ENCODE results near the gene MYO1E.
"Not testable (repeated sequence)": the region's sequence is repeated elsewhere in the genome, so short reads cannot be mapped to it uniquely, and the experiment has no call there.

MYO1E gene

DNA sequence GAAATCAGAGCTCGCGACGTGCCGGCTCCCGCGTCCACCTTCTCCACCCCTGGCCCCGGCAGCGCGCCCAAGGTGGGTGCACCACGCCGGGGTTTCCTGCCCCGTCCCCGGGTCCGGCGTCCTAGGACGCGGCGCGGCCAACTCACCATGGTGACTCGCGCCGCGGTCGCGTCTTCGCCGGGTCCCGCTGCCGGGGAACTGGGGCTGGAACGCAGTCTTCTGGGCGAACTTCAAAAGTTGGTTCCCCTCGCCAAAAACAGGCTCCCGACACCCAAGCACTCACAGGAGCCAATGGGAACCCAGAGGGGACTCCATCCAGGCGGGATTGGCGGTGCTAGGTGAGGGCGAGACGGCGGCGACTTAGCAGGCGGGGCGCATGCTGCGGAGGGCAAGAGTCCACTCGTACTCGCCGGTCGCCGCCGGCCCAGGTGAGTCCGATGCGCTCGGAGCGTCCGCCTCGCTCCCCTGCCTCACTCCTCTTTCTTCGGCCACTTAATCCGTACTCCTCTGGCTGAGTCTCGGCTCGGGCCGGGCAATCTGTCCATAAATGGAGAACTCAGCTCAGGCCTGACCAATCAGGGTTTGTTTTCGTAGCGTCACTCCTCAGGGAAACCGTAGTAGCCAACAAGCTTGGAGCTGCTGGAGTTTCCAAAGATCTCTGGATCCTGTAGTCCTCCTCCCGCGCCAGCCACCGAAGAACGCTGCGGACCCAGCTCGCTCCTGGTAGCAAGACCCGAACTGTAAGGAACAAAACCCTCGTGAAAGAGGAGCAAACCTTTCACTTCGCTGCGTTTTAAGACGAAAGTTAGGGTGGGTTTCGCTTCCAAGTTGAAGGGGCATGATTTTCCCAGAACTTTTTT is at the start of gene MYO1E:
Gene MYO1E, minus strand, starts transcription at position 520 of the 860 bp plus-strand sequence. Its CDS starts 371 bp downstream, at position 149.
- DNase-seq: peak; percentile 80

DNA sequence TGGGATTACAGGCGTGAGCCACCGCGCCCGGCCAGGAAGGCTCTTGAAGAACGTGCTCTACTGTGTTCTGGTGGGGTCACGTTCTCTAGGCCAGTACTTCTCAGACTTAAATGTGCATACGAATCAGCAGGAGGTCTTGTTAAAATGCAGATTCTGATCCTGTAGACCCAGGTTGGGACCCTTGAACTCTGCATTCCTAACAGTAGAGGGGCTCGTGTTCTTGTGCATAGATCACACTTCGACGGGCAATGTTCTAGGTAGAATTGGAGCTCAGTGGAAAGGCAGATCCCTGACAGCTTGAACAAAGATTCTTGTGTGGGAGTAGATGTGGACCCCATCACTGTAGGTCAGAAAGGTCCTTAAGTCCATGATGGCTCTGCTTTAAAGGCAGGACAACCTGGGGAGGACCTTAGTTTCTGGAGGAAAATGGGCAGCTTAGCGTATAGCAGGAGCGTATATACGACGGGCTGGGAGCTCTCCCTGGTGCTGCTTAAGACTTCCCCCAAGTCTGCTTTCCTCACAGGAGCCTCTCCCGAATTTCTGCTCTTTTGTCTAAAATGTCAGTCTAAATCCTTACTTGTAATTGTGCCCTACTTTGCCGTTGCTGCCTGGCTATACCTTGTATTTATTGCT is 48.4 kb upstream of the MYO1E start:
- no peak for DNase-seq

DNA sequence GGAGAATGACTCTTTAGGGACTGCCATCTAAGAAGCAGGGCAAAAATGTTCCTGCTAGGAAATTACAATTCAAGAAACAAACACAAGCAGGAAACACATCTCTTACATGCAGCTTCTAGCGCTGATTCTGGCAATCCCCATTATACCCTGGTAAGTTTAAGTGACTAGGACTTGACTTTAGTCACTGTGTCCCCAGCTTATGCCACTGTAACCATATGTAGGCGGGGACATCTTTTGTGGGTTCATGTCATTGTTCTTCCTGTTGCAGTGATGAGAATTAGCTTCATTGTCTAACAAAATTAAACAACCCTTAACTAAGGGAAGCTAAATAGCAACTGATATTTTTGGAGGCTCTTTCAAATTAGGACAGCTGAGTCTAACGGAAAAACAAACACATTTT is 47.4 kb upstream of the MYO1E start:
- no peak for DNase-seq

DNA sequence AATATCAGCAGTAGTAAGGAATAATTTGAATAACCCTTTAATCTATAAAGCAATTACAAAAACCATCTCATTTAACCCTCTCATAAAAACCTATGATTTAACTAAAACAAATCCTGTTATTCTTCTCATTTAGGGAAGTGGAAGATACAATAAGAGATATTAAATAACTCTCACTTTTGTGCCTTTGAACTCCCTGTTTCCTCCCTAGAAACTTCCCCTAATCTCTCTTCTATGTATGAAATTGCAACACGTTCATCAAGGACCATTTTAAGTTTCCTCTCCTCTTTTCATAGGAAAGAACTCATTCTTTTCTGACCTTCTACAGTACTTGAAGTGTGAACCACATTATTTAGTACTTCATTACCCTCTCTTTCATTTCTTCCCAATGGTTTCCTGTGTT is 46.5 kb upstream of the MYO1E start:
- DNase-seq: no peak

DNA sequence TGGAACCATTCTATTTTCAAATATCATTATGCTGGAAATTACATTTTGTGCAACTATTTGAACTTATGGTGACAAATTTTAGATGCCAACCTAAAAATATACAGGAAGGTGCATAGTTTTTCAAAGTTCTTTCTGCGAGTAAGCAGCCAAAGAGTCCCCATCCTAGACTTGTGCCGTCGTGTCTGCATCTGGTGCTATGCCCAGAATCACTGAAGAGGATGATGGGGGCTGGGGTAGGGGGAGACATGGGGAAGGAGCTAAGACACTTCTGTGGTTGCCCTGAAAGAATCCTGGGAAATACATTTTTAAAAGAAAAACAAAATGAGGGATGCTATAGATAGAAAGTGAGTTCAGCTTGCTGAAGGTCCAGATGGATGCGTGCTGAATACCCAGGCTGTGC is 44.1 kb upstream of the MYO1E start:
- no peak for DNase-seq

DNA sequence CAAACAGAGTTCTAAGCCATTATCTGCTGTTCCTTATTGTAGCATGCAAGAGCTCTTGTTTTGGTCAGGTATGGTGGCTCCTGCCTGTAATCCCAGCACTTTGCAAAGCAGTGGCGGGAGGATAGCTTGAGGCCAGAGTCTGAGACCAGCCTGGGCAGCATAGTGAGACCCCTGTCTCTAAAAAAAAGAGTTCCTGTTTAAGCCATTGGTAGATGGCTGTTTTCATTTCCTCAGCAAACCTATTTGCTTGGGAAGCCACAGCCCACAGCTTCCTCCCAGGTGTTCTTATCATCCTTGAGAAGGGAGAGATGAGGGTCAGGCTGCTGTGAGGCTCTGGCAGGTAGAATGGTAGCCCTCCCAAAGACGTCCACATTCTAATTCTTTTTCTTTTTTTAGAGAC is 40.9 kb upstream of the MYO1E start:
- DNase-seq: no peak

DNA sequence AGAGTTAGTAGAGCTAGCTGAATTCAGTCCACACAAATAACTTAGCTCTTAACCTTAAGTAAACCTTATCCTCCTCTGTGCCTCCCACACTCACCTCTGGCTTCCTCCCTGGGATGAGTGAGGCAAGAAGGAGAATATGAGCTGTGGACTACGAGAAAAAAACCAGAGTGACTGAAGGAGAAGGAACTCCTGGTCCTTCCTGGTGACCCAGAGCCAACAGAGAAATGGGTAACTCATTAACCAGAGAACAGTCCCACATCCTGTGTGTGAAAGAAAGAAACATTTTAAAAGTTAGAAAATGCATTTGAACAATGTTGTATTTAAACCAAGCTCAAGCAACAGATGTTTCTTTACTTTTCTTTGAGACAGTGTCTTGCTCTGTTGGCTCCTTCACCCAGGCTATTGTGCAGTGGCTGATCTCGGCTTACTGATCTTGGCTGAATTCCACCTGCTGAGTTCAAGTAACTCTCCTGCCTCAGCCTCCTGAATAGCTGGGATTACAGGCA is 37.8 kb upstream of the MYO1E start:
- DNase-seq: no peak

DNA sequence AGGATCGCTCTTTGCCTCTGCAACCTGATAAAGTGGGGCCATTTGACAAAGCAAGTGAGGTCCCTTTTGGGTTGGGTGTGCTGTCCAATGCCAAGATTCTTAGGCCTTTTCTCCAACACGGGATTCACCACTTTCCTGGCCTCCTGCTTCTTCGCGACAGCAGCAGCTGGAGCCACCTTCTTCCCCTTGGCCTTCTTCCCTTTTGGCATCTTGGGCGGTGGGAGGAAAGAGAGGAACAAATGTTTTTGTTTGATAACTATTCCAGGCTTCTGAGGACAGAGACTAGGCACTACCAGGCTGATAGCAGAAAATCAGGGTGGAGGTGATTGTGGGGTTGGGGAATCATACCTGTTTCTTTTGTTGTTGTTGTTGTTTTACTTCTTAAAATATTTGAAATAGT is 35.3 kb upstream of the MYO1E start:
- no peak for DNase-seq

DNA sequence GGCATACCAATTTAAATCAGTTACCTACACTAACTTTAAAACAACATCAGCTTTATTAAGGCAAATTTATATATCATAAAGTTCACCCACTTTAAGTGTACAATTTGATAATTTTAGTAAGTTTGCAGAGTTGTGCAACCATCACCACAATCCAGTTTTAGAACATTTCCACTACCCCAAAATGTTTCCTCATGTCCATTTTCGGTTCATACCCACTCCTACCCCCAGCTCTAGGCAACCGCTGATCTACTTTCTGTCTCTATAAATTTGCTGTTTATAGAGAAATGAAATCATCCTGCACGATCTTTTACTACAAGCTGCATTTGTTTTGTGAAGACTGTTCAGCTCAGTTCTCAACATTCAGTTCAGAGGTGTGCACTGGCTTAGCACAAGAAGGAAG is 33.8 kb upstream of the MYO1E start:
- no peak for DNase-seq

DNA sequence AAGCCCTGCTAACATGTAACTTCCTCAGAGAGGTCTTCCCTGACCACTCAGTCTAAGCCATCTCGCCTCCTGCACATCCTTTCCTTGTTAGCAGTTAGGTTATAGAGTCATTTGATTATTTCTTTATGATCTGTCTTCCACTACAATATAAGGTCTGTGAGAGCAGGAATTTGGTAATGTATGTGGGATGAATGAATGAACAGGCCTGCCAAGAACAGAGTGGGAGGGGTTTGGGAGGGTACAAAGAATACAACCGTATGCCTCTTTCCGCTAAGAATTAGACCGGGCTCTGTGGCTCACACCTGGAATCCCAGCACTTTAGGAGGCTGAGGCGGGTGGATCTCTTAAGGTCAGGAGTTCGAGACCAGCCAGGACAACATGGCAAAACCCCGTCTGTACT is 32.4 kb upstream of the MYO1E start:
- no peak for DNase-seq

DNA sequence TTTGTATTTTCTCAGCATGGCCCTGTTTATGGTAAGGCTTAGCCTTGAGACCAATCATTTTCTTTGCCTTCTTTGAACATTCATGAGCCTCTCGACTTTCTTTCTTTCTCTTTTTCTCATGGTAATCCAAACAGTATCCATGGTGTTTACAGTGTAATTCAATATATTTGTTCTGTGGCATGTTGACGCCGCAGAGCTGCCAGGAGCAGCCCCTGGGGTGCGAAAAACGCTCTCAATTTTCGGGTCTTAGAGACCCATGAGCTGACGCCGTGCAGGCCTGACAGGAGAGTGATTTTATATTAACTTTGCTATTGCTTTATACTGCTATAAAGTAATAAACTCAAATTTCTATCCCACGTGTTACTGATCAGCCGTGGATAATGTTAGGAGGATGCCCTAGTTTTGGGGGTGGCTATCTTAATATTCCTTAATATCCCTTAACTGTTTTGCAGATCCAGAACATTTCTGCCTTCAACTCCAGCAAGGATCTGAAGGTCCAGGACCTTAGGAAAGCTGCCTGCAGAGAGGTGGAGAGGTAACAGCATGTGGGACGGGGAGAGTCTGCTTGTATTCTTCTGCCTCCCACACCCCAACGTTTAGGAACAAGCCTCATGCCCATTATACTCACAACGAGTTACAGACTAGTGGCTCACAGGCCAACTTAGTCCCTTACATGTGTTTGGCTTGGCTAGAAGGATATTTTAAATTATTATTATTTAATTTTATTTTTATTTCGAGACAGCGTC is 29.3 kb upstream of the MYO1E start:
- peak; percentile 25 for DNase-seq

DNA sequence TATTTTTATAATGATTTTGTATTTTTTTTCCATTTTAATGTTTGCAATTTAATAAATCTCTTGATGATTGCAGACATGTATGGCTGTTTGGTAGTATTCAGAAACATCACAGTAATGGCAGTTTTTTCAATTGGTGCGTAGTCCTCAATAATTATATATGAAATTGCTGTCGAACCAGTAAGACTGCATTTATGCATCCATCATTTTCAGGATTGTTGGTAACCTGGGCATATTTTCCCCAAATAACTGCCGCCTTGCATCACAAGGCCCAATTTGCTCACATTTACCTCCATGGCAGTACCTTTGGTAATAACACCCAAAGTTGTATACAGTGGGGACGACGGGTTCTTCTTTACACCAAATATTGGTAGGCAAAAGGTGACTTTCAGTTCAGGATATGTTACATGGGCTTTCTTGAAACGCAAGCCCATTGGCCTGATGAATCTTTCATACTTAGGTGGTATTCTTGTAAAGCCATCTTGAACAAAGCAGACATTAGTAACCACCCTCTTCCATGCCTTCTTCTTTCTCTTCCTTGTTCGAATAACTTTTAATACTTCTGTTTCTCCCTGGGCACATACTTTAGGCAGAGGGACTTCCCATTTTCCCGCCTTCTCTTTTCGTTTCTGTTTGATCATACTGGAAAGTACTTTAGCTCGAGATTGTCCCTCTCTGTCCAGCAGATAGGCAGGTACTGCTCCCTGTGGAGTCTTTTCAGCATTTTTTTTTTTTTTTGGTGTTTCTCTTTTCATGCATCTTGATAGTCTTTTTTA is 28.6 kb upstream of the MYO1E start:
- not testable (repeated sequence) for DNase-seq

DNA sequence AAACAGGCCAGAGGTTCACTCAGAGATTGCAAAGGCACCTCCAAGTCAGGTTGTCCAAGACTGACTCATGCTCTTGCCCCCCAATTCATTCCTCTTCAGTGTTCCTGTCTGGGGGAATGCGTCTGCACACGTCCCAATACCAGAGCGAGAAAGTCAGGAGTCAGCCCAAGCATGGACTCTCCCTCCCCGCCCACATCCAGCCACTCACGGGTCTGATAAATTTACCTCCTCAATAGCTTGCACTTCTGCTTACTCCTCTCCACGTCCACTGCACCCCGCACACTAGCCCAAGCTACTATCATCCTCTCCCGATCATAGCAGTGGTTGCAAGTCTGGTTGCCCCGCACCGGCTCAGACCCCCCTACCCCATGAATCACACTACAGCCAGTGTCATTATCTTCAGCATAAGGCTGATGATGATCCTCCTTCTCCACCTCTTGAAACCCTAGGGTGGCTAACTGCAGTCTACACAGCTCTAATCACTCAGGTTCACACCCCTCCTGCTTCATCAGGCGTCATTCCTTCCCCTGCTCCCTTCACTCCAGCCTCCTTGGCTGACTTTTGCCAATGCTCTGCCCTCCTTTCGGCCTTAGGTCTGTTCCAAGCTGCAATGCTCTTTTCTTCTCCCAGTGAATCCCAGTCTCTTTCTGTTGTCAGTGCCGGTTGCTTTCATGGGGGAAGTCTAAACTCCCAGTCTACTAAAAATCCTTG is 27.6 kb upstream of the MYO1E start:
- DNase-seq: no peak

DNA sequence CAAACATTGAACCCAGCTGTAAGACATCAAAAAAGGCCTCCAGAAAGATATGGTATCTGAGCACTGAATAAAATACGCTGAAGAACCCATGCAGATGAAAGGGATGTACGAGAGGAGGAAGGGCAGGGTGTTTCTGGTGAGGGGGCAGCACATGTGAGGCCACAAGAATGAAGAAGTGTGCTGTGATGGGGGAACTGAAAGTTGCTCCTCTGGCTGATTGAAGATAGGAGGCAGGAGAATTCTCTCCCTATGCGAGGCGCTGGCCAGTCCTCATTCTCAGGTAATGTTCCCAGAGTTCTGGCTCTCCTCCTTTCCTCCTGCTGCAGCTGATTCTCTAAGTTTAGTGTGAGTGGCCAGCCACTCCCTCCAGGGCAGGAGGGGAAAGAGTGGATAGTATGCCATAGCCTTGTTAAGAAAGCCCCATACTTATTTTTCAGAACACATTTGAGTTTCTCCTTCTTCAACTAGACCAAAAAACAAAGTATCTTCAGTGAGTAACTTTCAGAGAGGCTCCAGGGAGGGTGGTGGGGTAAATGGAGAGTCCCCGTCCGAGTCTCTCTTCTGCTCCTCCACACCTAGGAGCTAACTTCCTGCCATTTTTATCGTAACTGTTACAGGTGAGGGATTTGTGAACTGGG is 26.9 kb upstream of the MYO1E start:
- DNase-seq: no peak

DNA sequence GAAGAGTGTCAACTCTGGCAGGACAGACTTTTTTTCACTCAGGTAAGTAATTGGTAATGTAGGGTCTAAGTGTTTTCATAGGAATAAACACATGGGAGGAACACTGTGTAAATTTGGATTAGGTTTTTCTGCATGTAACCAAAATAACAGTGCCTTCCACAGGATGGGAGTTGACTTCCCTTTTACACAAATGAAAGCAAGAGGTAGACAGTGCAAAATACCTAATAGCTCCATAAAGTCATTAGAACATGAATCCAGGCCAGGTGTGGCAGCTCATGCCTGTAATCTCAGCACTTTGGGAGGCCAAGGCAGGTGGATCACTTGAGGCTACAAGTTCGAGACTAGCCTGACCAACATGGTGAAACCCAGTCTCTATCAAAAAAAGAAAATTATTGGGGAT is 25.5 kb upstream of the MYO1E start:
- no peak for DNase-seq

DNA sequence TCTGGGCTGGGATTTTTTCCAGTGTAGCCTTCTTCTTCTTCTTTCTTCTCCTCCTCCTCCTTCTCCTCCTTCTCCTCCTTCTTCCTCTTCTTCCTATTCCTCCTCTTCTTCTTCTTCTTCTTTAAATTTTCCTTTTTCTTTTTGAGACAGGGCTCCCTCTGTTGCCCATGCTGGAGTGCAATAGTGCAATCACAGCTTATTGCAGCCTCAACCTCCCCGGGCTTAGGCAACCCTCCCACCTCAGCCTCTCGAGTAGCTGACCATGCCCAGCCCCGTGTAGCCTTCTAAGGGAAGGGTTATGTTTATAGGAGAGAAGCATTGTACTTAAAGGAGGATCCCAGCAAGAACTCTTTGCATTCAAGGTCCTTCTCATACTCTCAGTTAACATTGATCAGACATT is 24.0 kb upstream of the MYO1E start:
- DNase-seq: no peak

DNA sequence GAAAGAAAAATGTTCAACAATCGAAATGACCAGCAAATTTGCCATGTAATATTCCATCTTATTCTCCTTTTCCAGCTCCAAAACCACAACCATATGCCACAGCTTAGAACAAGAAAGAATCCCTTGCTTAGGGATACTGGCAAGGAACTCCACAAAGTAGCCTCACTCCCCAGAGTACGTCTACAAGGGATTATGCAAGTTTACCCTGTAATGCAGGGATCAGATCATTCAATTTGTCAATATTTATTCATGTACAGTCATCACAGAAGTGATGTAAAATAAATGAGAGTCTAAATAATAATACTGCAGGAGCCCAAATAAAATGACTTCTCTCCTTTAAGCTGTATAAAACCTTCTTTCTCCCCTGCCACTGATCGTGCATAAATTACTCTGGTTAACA is 23.5 kb upstream of the MYO1E start:
- no peak for DNase-seq

DNA sequence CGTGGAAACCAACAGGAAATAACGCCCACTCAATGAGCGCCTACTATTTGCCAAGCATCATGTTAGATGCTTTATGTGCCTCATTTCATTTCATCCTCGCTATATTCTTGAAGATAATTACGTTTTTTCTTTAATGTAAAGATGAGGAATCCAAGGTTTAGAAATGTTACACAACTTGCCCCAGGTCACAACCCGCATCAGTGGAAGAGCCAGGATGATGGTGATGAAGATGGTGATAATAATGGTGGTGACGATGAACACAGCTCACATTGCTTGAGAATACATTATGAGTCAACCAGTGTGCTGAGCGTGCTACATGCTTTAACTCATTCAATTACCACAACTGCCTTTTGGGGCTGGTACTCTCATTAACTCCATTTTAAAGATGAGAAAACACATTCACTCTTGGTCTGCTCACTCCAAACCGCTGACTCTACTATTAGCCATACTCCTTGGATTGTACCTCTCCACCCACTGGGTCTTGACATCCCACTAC is 21.5 kb upstream of the MYO1E start:
- no peak for DNase-seq

DNA sequence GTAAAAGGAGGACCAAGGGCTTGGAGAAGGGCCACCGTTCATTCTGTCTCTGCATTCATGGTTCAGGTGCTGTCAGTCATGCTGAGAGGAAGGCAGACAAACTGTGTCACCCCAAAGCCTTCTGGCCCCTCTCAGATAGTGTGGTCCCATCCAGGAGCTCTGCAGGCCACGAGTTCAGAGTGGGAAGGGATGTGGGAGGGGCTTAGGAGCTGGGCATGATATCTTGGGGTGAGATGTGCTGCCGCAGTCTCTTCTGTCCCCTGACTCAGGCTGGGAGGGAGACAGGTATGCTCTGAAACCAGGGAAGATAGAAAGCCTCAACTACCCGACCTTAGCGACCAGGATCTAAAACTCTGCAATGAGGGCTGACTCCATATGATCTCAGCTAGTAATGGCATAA is 19.6 kb upstream of the MYO1E start:
- DNase-seq: no peak

DNA sequence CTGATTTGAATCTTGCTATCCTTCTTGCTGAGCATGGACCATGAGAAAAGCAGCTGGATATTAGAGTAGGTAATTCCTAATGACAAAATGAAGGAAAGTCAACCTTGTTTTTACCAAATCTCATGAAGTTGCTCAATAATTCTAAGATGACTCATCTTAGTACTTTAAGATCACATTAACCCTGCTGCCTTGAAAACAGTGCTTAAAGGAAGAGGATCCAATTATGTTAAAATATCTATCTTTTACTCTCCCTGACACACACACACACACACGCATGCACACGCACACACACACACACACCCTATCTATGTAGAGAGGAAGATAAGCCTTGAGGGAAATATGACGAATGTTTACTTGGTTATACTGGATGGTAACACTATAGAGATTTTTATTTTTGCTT is 16.0 kb upstream of the MYO1E start:
- DNase-seq: no peak

DNA sequence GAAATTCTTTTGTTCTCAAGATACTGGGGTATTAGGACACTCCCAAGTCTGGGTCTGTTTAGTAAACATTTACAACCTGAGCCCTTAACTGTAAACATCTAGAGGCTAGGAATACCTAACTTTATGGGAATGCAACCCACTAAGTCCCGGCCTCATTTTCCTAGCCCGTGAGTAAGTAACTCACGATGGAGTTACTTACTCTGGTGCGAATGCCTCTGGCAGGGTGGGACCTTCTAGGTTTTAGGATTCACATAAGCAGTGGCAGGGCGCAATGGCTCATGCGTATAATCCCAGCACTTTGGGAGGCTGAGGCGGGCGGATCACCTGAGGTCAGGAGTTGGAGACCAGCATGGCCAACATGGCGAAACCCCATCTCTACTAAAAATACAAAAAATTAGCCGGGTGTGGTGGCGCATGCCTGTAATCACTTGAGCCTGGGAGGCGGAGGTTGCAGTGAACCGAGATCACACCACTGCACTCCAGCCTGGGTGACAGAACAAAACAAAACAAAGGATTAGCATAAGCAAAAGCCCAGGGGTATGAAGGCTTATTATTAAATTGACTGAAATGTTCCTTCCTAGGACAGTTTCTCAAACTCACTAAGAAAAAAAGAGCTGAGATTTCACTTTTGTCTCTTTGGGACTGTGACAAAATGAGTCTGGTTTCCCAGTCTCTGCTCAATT is 14.7 kb upstream of the MYO1E start:
- DNase-seq: not testable (repeated sequence)

All from NCI-H2029 (cell line).